Brain microvascular endothelial cell (primary cell): ENCODE data around the gene DIP2B.
"Not testable (repeated sequence)": the region's sequence is repeated elsewhere in the genome, so short reads cannot be mapped to it uniquely, and the experiment has no call there.

Source experiments
- DNase-seq: peaks from one replicate; pipeline ENCODE4 v3.0.0-alpha.2; 2020
- H3K27ac ChIP-seq: fragments of 250-450 bp; sonication (Bioruptor Pico); 2 replicates; pipeline ENCODE4 v1.5.1; 2020; ENCODE audit warnings: mild to moderate bottlenecking, moderate library complexity
- H3K27me3 ChIP-seq: fragments of 250-450 bp; sonication (Bioruptor Pico); replicated peaks from 2 replicates; pipeline ENCODE4 v1.5.1; 2020; ENCODE audit warnings: mild to moderate bottlenecking
- H3K36me3 ChIP-seq: fragments of 250-450 bp; sonication (Bioruptor Pico); replicated peaks from 2 replicates; pipeline ENCODE4 v1.5.1; 2020; ENCODE audit warnings: mild to moderate bottlenecking
- H3K4me3 ChIP-seq: 2 replicates; pipeline ENCODE4 v1.5.1; 2011; ENCODE audit warnings: low read depth, mild to moderate bottlenecking, control low read depth, low read length, moderate library complexity
- CTCF ChIP-seq: IDR thresholded peaks from 2 replicates; pipeline ENCODE4 v1.5.1; 2011; ENCODE audit warnings: low read depth, mild to moderate bottlenecking, moderate library complexity, low read length, control low read depth, inconsistent platforms; ENCODE audit errors: missing control alignments
- in situ Hi-C: cut with HindIII; loops from 2 replicates; pipeline ENCODE4 v1.10.0; 2017; ENCODE audit warnings: low sequenced_read_pairs, low pct_ligation_motif_present

Gene DIP2B

GRCh38 chr12:50753232-50753769 lies 248.5 kb downstream of the DIP2B start:
- in situ Hi-C loops, result no loop called here
- no peak for TF ChIP-seq CTCF
- no peak for DNase-seq
- no peak overlapping the region for H3K4me3 ChIP-seq
- H3K27me3 ChIP-seq, result no peaks in the 10 kb centered on the region
- no peaks in the 10 kb centered on the region for H3K36me3 ChIP-seq
- H3K27ac ChIP-seq, result no peak overlapping the region

DNA sequence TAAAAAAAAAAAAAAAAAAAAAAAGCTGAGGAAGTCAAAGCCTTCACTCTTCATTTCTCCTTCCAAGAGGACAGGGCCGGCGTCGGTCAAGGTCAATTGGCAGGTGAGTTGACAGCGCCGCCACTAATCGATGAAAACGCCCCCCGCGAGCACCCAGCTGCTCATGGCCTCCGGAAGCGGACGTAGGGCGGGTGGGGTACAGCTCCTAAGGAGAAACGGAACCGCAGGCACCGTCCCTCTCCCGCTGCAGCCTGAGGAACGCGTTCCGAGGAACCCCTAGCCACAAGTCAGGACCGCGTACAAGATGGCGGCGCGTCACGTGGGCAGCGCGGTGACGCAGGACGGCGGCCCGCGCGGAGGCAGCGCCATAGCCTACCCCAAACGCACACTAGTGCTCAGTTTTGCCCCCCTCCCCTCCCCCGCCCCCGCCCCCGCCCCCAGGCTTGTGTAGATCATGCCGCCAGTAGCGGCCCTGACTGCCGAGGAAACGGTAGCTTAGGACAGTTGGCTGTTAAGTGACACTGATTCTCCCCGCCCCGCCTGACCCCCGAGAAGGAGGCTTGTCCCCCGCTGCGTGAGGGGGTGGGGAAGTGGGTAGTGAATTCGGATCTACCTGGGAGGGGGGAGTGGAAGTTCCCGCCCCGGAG lies 259.0 kb downstream of the DIP2B start, which contains the start of gene ATF1:
ATF1 (plus strand) TSS at position 463 of the 647 bp plus-strand sequence. CDS start 16,045 bp downstream, outside the sequence.
- TF ChIP-seq CTCF, result no peak
- Histone ChIP-seq H3K27ac (peak within 1 kb of the TSS; percentile 85), H3K27me3 (no peaks in the 10 kb centered on the region), H3K4me3 (peak within 1 kb of the TSS; percentile 64), H3K36me3 (no peaks in the 10 kb centered on the region)
- peak; percentile 90 for DNase-seq
- in situ Hi-C loops, result no loop called here

- Histone ChIP-seq H3K27me3 (no peaks in the 10 kb centered on the region), H3K4me3 (peak overlapping the region; percentile 64), H3K27ac (peak overlapping the region; percentile 85), H3K36me3 (no peaks in the 10 kb centered on the region)
- in situ Hi-C loops, result no loop called here
- DNase-seq, result no peak
- TF ChIP-seq CTCF, result no peak
These were observed 259.7 kb downstream of the DIP2B start for GRCh38 chr12:50764286-50765094.

GRCh38 chr12:50765095-50765911 lies 260.5 kb downstream of the DIP2B start:
- TF ChIP-seq CTCF, result peak; percentile 79
- peak overlapping the region; percentile 85 for H3K27ac ChIP-seq
- no peaks in the 10 kb centered on the region for H3K36me3 ChIP-seq
- in situ Hi-C loops, result no loop called here
- peak overlapping the region; percentile 64 for H3K4me3 ChIP-seq
- no peak for DNase-seq
- H3K27me3 ChIP-seq, result no peaks in the 10 kb centered on the region

DNA sequence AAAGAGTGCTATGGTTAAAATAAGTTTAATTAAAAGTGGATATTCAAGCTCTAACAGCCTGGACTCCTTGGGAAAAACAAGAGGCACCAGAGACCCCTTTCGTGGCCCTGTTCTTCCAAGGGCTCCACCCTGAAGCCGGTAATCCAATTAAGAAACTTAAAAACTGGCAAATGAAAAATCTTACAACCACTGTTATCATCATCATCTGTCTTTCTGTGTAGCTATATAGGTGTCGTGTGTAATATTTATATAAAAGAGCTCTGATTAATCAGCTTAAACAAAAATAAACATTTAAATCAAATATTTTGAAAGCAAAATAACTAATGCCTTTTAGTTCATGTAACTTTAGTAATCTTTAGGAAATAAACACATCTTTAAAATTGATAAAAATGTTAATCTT lies 263.6 kb downstream of the DIP2B start:
- no peak overlapping the region for H3K4me3 ChIP-seq
- in situ Hi-C loops, result no loop called here
- no peak for DNase-seq
- H3K27me3 ChIP-seq, result no peaks in the 10 kb centered on the region
- H3K36me3 ChIP-seq, result no peaks in the 10 kb centered on the region
- no peak for TF ChIP-seq CTCF
- no peak overlapping the region for H3K27ac ChIP-seq

DNA sequence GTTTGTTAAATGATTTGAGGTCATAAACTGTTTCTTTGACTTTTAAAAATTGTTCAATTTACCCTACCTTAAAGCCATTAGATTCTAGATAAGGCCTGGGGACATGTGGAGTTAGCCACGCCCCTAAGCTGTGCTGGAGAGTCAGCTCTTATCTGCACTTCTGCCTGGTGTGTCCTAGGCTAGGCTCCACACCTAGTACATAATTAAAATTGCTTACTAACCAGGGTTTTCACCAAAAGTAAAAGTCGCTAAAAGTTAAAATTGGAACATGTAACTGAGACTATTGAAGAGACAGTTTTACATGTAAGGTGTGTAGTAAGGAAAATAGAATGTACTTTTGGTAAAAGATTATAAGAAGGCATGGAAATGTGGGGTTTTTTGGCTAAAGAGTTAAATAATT lies 264.0 kb downstream of the DIP2B start:
- in situ Hi-C loops, H3K4me3 ChIP-seq, H3K27me3 ChIP-seq, DNase-seq, H3K27ac ChIP-seq, H3K36me3 ChIP-seq: not testable (repeated sequence)
